Uterus (tissue), 4 donors: Measurements from ENCODE around the gene MBTD1. TPM values are rescaled to one million over a fixed set of nuclear protein-coding genes. Genes with fewer than 3 reads are reported as not detected.
"Not testable (repeated sequence)": the region's sequence is repeated elsewhere in the genome, so short reads cannot be mapped to it uniquely, and the experiment has no call there.

Experiments
- DNase-seq, 2 donors: peaks; one replicate each; pipeline ENCODE4 v3.0.0-alpha.2; 2019 to 2020
- H3K27ac ChIP-seq, 2 donors: fragments of 200-600 bp; sonication (generic); 1 replicate in 1 of 2; 2 replicates in 1 of 2; pipeline ENCODE4 v1.5.1; 2016 to 2018
- H3K27me3 ChIP-seq, 2 donors: fragments of 200-600 bp; sonication (generic); one replicate each; pipeline ENCODE4 v1.5.1; 2018 to 2019; ENCODE audit warnings: control low read depth in 1 of 2
- H3K36me3 ChIP-seq, 2 donors: fragments of 200-600 bp; sonication (generic); one replicate each; pipeline ENCODE4 v1.5.1; 2019; ENCODE audit warnings: control low read depth in 1 of 2
- H3K4me1 ChIP-seq, 2 donors: fragments of 200-600 bp; sonication (generic); one replicate each; pipeline ENCODE4 v1.5.1; 2018 to 2019; ENCODE audit warnings: control low read depth in 1 of 2
- H3K4me3 ChIP-seq, 2 donors: fragments of 200-600 bp; sonication (generic); 1 replicate in 1 of 2; 2 replicates in 1 of 2; pipeline ENCODE4 v1.5.1; 2018 to 2019; ENCODE audit warnings: mild to moderate bottlenecking in 1 of 2
- H3K9me3 ChIP-seq, 2 donors: fragments of 200-600 bp; sonication (generic); one replicate each; pipeline ENCODE4 v1.5.1; 2019; ENCODE audit warnings: control low read depth in 1 of 2
- CTCF ChIP-seq, 4 experiments: fragments of 200-600 bp in 2 of 4; fragments of 450-650 bp in 2 of 4; sonication (generic) in 2 of 4; IDR thresholded peaks; one replicate each; pipeline ENCODE4 v1.5.1; 2016 to 2019; ENCODE audit warnings: antibody characterized with exemption in 4 of 4, mild to moderate bottlenecking in 2 of 4, moderate library complexity in 1 of 4
- POLR2A ChIP-seq, 2 donors: fragments of 450-650 bp; IDR thresholded peaks; one replicate each; pipeline ENCODE4 v1.6.1; 2016; ENCODE audit warnings: antibody characterized with exemption in 2 of 2, mild to moderate bottlenecking in 1 of 2, moderate library complexity in 1 of 2
- intact Hi-C: fragments of 100-400 bp; cut with DNase I; formaldehyde crosslinking; loops from one replicate; pipeline ENCODE4 v1.15.1; 2023; ENCODE audit warnings: low total_unique reads
- total RNA-seq, 4 donors: library from RNA; depleted of rRNA in 3 of 4; stranded (reverse); fragments of >200 nt in 3 of 4; gene quantifications; one replicate each; pipeline versions ENCODE4 v1.1.0 to v1.2.4, GENCODE V29; 2014 to 2023
- donor health status: DM: yes; HTN: yes; CAD: no.

Gene MBTD1
- total RNA-seq, 4 donors from 2014 or later = 13.6 to 60.9 (median 30.5) TPM

- H3K36me3 ChIP-seq = no peaks in the 10 kb centered on the region
- intact Hi-C loops = no loop called here
- no peaks in the 10 kb centered on the region for H3K27me3 ChIP-seq
- TF ChIP-seq POLR2A (IDR thresholded peaks at IDR 0.05) = no peak
- TF ChIP-seq CTCF (IDR thresholded peaks at IDR 0.05) = no peak
- no peak overlapping the region for H3K27ac ChIP-seq
- no peak overlapping the region for H3K4me3 ChIP-seq
- H3K9me3 ChIP-seq = no peaks in the 10 kb centered on the region
- H3K4me1 ChIP-seq = no peaks in the 10 kb centered on the region
- no peak for DNase-seq
Observed at GRCh38 chr17:51184124-51184523, 75.7 kb downstream of the MBTD1 start.

GRCh38 chr17:51180486-51180885, 79.4 kb downstream of the MBTD1 start:
- Histone ChIP-seq H3K4me1 (no peaks in the 10 kb centered on the region), H3K27ac (no peak overlapping the region), H3K9me3 (no peaks in the 10 kb centered on the region), H3K36me3 (no peaks in the 10 kb centered on the region), H3K27me3 (no peaks in the 10 kb centered on the region), H3K4me3 (no peak overlapping the region)
- intact Hi-C loops = no loop called here
- DNase-seq = no peak
- TF ChIP-seq CTCF (IDR thresholded peaks at IDR 0.05) (no peak), POLR2A (IDR thresholded peaks at IDR 0.05) (no peak)

- H3K36me3 ChIP-seq, H3K27ac ChIP-seq, DNase-seq, H3K4me1 ChIP-seq, H3K27me3 ChIP-seq, intact Hi-C loops, H3K4me3 ChIP-seq, H3K9me3 ChIP-seq: not testable (repeated sequence)
Observed at GRCh38 chr17:51172030-51172429, 87.8 kb downstream of the MBTD1 start.

GRCh38 chr17:51170736-51171135, 89.1 kb downstream of the MBTD1 start:
- no peaks in the 10 kb centered on the region for H3K9me3 ChIP-seq
- peaks cover 0 to under 1% of the 10 kb centered on the region in 2 donors for H3K4me1 ChIP-seq
- intact Hi-C loops = no loop called here
- no peaks in the 10 kb centered on the region for H3K27me3 ChIP-seq
- TF ChIP-seq CTCF (IDR thresholded peaks at IDR 0.05) (no peak), POLR2A (IDR thresholded peaks at IDR 0.05) (no peak)
- DNase-seq = no peak
- H3K36me3 ChIP-seq = no peaks in the 10 kb centered on the region
- no peak overlapping the region for H3K4me3 ChIP-seq
- no peak overlapping the region for H3K27ac ChIP-seq

- TF ChIP-seq POLR2A (IDR thresholded peaks at IDR 0.05) (no peak), CTCF (IDR thresholded peaks at IDR 0.05) (no peak)
- Histone ChIP-seq H3K27ac (no peak overlapping the region), H3K9me3 (no peaks in the 10 kb centered on the region), H3K36me3 (no peaks in the 10 kb centered on the region), H3K4me1 (peaks cover 6 to 7% of the 10 kb centered on the region in 2 donors), H3K4me3 (no peak overlapping the region), H3K27me3 (no peaks in the 10 kb centered on the region)
- intact Hi-C loops = no loop called here
- DNase-seq = no peak
Observed at GRCh38 chr17:51169340-51169739, 90.5 kb downstream of the MBTD1 start.
